ENCODE results near the gene CORO7. TPM values are rescaled to one million over a fixed set of nuclear protein-coding genes. Genes with fewer than 3 reads are reported as not detected.

The CORO7 gene
- total and polyA plus RNA-seq, 11 donors = 7.2 to 39.7 (median 10.1) TPM

- 89 to 92% (median 89%) methylated on average over 14 to 22 of the region's 22 CpGs for WGBS, 4 donors
- Histone ChIP-seq H3K36me3 (peaks cover 0 to 95% (median 10%) of the 10 kb centered on the region in 9 donors), H3K4me3 (no peak overlapping the region), H3K27me3 (no peaks in the 10 kb centered on the region), H3K4me1 (peaks cover 0 to 56% (median 29%) of the 10 kb centered on the region in 12 donors), H3K27ac (peak overlapping the region in 5 of 12 donors; percentile 51 to 63 (median 56)), H3K9me3 (no peaks in the 10 kb centered on the region)
- TF ChIP-seq POLR2A (IDR thresholded peaks at IDR 0.05) (no peak), CTCF (IDR thresholded peaks at IDR 0.05) (no peak)
- intact Hi-C loops (cut with DNase I) = no loop called here
- ATAC-seq (no peak), DNase-seq (peak in 1 of 5 donors; percentile 42)
Measured at GRCh38 chr16:4391631-4392381, 24.6 kb downstream of the CORO7 start.

GRCh38 chr16:4390266-4391260, 25.8 kb downstream of the CORO7 start:
- intact Hi-C loops (cut with DNase I) = no loop called here
- Histone ChIP-seq H3K36me3 (peaks cover 0 to 95% (median 10%) of the 10 kb centered on the region in 9 donors), H3K4me3 (no peak overlapping the region), H3K9me3 (no peaks in the 10 kb centered on the region), H3K27ac (peak overlapping the region in 7 of 12 donors; percentile 60 to 91 (median 79)), H3K4me1 (peaks cover 0 to 67% (median 31%) of the 10 kb centered on the region in 12 donors), H3K27me3 (no peaks in the 10 kb centered on the region)
- ATAC-seq (no peak), DNase-seq (no peak)
- TF ChIP-seq CTCF (IDR thresholded peaks at IDR 0.05) = peak in 1 of 12 donors; percentile 27
- no peak for TF ChIP-seq POLR2A (IDR thresholded peaks at IDR 0.05)
- WGBS, 4 donors = 88 to 90% (median 89%) methylated on average over 16 to 18 of the region's 18 CpGs

GRCh38 chr16:4389051-4389955, 27.1 kb downstream of the CORO7 start:
- peaks cover 0 to 71% (median 31%) of the 10 kb centered on the region in 12 donors for H3K4me1 ChIP-seq
- peaks cover 0 to 94% (median 4%) of the 10 kb centered on the region in 9 donors for H3K36me3 ChIP-seq
- peak in 2 of 5 donors; percentile 61 to 66 for DNase-seq

More at GRCh38 chr16:4389051-4389955, 27.1 kb downstream of the CORO7 start:
- H3K27ac ChIP-seq = peak overlapping the region; percentile 15 to 91 (median 70)
- H3K4me3 ChIP-seq = no peak overlapping the region
- WGBS, 4 donors = 45 to 59% (median 53%) methylated on average over 20 to 27 of the region's 27 CpGs
- no peaks in the 10 kb centered on the region for H3K27me3 ChIP-seq
- TF ChIP-seq CTCF (IDR thresholded peaks at IDR 0.05) (no peak), POLR2A (IDR thresholded peaks at IDR 0.05) (no peak)
- intact Hi-C loops (cut with DNase I) = loop anchor here in 1 of 10 donors (2.0 kb wide), 1 partner anchor 19 kb away; the partner anchor contains the start of gene VASN
- no peaks in the 10 kb centered on the region for H3K9me3 ChIP-seq
- ATAC-seq = peak; percentile 2 to 31 (median 9)
